Stimulated activated naive B cell treated with anti-CD40 and anti-IgM and Interleukin-4, amounts not matched to agents 10 μg/mL and 1 μg/mL and 100 μg/mL, for 72 hours (primary cell): ENCODE measurements around the gene NFATC2.
A peak's percentile ranks its signal among the peaks of the same experiment; 100 is the strongest.

ENCODE experiments used
- ATAC-seq, 2 donors: fragments of 150-1000 bp; cut with Tn5 transposase; replicated peaks; 2 replicates each; pipeline ENCODE4 v1.10.0; 2021; ENCODE audit warnings: moderate library complexity in 1 of 2
- DNase-seq: peaks from one replicate; pipeline ENCODE4 v3.0.0; 2021
- H3K27ac Mint-ChIP-seq: one replicate; pipeline ENCODE4 v1.8.0; 2022; ENCODE audit warnings: mild to moderate bottlenecking, mixed read lengths
- H3K27me3 Mint-ChIP-seq, 2 donors: one replicate each; pipeline ENCODE4 v1.8.0; 2022; ENCODE audit warnings: mixed read lengths in 2 of 2
- H3K36me3 Mint-ChIP-seq, 2 donors: one replicate each; pipeline ENCODE4 v1.8.0; 2022; ENCODE audit warnings: mixed read lengths in 2 of 2, mild to moderate bottlenecking in 1 of 2
- H3K4me1 Mint-ChIP-seq, 2 donors: one replicate each; pipeline ENCODE4 v1.8.0; 2022; ENCODE audit warnings: mixed read lengths in 2 of 2, mild to moderate bottlenecking in 1 of 2
- H3K4me3 Mint-ChIP-seq, 2 donors: one replicate each; pipeline ENCODE4 v1.8.0; 2022; ENCODE audit warnings: mild to moderate bottlenecking in 2 of 2, mixed read lengths in 2 of 2, moderate library complexity in 1 of 2
- H3K9me3 Mint-ChIP-seq, 2 donors: one replicate each; pipeline ENCODE4 v1.8.0; 2022; ENCODE audit warnings: mixed read lengths in 2 of 2, mild to moderate bottlenecking in 1 of 2

Gene NFATC2

GRCh38 chr20:51387125-51387875 lies 155.2 kb downstream of the NFATC2 start:
- no peak overlapping the region for H3K4me3 Mint-ChIP-seq
- no peaks in the 10 kb centered on the region for H3K9me3 Mint-ChIP-seq
- H3K27me3 Mint-ChIP-seq: no peaks in the 10 kb centered on the region
- peaks cover 7 to 22% of the 10 kb centered on the region in 2 donors for H3K4me1 Mint-ChIP-seq
- ATAC-seq: no peak
- no peak for DNase-seq
- peaks cover 23 to 50% of the 10 kb centered on the region in 2 donors for H3K36me3 Mint-ChIP-seq
- no peak overlapping the region for H3K27ac Mint-ChIP-seq

GRCh38 chr20:51386586-51386985 lies 155.9 kb downstream of the NFATC2 start:
- Mint-ChIP-seq H3K4me1 (peaks cover 7 to 19% of the 10 kb centered on the region in 2 donors), H3K27ac (no peak overlapping the region), H3K36me3 (peaks cover 23 to 53% of the 10 kb centered on the region in 2 donors), H3K9me3 (no peaks in the 10 kb centered on the region), H3K4me3 (no peak overlapping the region), H3K27me3 (no peaks in the 10 kb centered on the region)
- ATAC-seq (no peak), DNase-seq (no peak)

- no peak for DNase-seq
- Mint-ChIP-seq H3K27ac (peak overlapping the region; percentile 27), H3K36me3 (peaks cover 23 to 54% of the 10 kb centered on the region in 2 donors), H3K4me3 (no peak overlapping the region), H3K9me3 (no peaks in the 10 kb centered on the region), H3K4me1 (peaks cover 10 to 23% of the 10 kb centered on the region in 2 donors), H3K27me3 (no peaks in the 10 kb centered on the region)
- peak; percentile 33 to 39 for ATAC-seq
Observed at GRCh38 chr20:51385646-51386530, 156.6 kb downstream of the NFATC2 start.

GRCh38 chr20:51384875-51385274 lies 157.6 kb downstream of the NFATC2 start:
- H3K27ac Mint-ChIP-seq: no peak overlapping the region
- peak; percentile 72 to 76 for ATAC-seq
- peaks cover 25 to 57% of the 10 kb centered on the region in 2 donors for H3K36me3 Mint-ChIP-seq
- no peaks in the 10 kb centered on the region for H3K27me3 Mint-ChIP-seq
- peaks cover 3 to 5% of the 10 kb centered on the region in 2 donors for H3K9me3 Mint-ChIP-seq
- no peak overlapping the region for H3K4me3 Mint-ChIP-seq
- no peak for DNase-seq
- H3K4me1 Mint-ChIP-seq: peaks cover 20 to 31% of the 10 kb centered on the region in 2 donors

GRCh38 chr20:51383891-51384510 lies 158.5 kb downstream of the NFATC2 start:
- Mint-ChIP-seq H3K4me3 (no peak overlapping the region), H3K4me1 (peaks cover 23 to 34% of the 10 kb centered on the region in 2 donors), H3K9me3 (peaks cover 3 to 5% of the 10 kb centered on the region in 2 donors), H3K27me3 (no peaks in the 10 kb centered on the region), H3K36me3 (peaks cover 27 to 56% of the 10 kb centered on the region in 2 donors), H3K27ac (peak overlapping the region; percentile 90)
- DNase-seq: no peak
- ATAC-seq: no peak

GRCh38 chr20:51382986-51383821 lies 159.3 kb downstream of the NFATC2 start:
- peaks cover 3 to 5% of the 10 kb centered on the region in 2 donors for H3K9me3 Mint-ChIP-seq
- peaks cover 18 to 31% of the 10 kb centered on the region in 2 donors for H3K4me1 Mint-ChIP-seq
- H3K4me3 Mint-ChIP-seq: no peak overlapping the region
- H3K27ac Mint-ChIP-seq: peak overlapping the region; percentile 90
- H3K27me3 Mint-ChIP-seq: no peaks in the 10 kb centered on the region
- ATAC-seq (no peak), DNase-seq (no peak)
- H3K36me3 Mint-ChIP-seq: peaks cover 29 to 53% of the 10 kb centered on the region in 2 donors

- no peak for ATAC-seq
- Mint-ChIP-seq H3K9me3 (peaks cover 3 to 5% of the 10 kb centered on the region in 2 donors), H3K36me3 (peaks cover 33 to 56% of the 10 kb centered on the region in 2 donors), H3K27ac (peak overlapping the region; percentile 37), H3K4me1 (peaks cover 18 to 30% of the 10 kb centered on the region in 2 donors), H3K4me3 (no peak overlapping the region), H3K27me3 (no peaks in the 10 kb centered on the region)
- DNase-seq: no peak
Observed at GRCh38 chr20:51382111-51382985, 160.2 kb downstream of the NFATC2 start.

- H3K4me1 Mint-ChIP-seq: peaks cover 18 to 28% of the 10 kb centered on the region in 2 donors
- ATAC-seq (no peak), DNase-seq (no peak)
- H3K9me3 Mint-ChIP-seq: peaks cover 3 to 5% of the 10 kb centered on the region in 2 donors
- H3K27ac Mint-ChIP-seq: peak overlapping the region; percentile 37
- H3K36me3 Mint-ChIP-seq: peaks cover 33 to 58% of the 10 kb centered on the region in 2 donors
- H3K4me3 Mint-ChIP-seq: no peak overlapping the region
- no peaks in the 10 kb centered on the region for H3K27me3 Mint-ChIP-seq
Observed at GRCh38 chr20:51381557-51381956, 161.0 kb downstream of the NFATC2 start.

GRCh38 chr20:51380401-51381385 lies 161.8 kb downstream of the NFATC2 start:
- Mint-ChIP-seq H3K4me1 (peaks cover 18 to 26% of the 10 kb centered on the region in 2 donors), H3K36me3 (peaks cover 33 to 53% of the 10 kb centered on the region in 2 donors), H3K4me3 (peak overlapping the region in 1 of 2 donors; percentile 17), H3K27ac (peak overlapping the region; percentile 62), H3K9me3 (peaks cover 3 to 5% of the 10 kb centered on the region in 2 donors), H3K27me3 (no peaks in the 10 kb centered on the region)
- DNase-seq (no peak), ATAC-seq (peak; percentile 54 to 63)

- ATAC-seq: no peak
- H3K9me3 Mint-ChIP-seq: peaks cover 3 to 5% of the 10 kb centered on the region in 2 donors
- H3K27me3 Mint-ChIP-seq: no peaks in the 10 kb centered on the region
- H3K27ac Mint-ChIP-seq: peak overlapping the region; percentile 38
- H3K4me3 Mint-ChIP-seq: peak overlapping the region in 1 of 2 donors; percentile 17
- H3K4me1 Mint-ChIP-seq: peaks cover 18 to 26% of the 10 kb centered on the region in 2 donors
- peaks cover 35 to 53% of the 10 kb centered on the region in 2 donors for H3K36me3 Mint-ChIP-seq
- no peak for DNase-seq
Observed at GRCh38 chr20:51379601-51380341, 162.7 kb downstream of the NFATC2 start.

- DNase-seq (no peak), ATAC-seq (no peak)
- H3K4me3 Mint-ChIP-seq: no peak overlapping the region
- peaks cover 27 to 43% of the 10 kb centered on the region in 2 donors for H3K36me3 Mint-ChIP-seq
- peaks cover 3 to 5% of the 10 kb centered on the region in 2 donors for H3K9me3 Mint-ChIP-seq
- H3K4me1 Mint-ChIP-seq: peaks cover 18 to 22% of the 10 kb centered on the region in 2 donors
- no peaks in the 10 kb centered on the region for H3K27me3 Mint-ChIP-seq
- H3K27ac Mint-ChIP-seq: peak overlapping the region; percentile 1
Observed at GRCh38 chr20:51378171-51378928, 164.2 kb downstream of the NFATC2 start.
